GM19455 (cell line): Measurements from ENCODE around the gene ZNF24.
A peak's percentile ranks its signal among the peaks of the same experiment; 100 is the strongest.

Experiments used
- ATAC-seq: cut with Tn5 transposase; IDR thresholded peaks from one replicate; pipeline ENCODE4 v1.9.1; 2021; ENCODE audit not compliant: unreplicated experiment

ZNF24 gene

DNA sequence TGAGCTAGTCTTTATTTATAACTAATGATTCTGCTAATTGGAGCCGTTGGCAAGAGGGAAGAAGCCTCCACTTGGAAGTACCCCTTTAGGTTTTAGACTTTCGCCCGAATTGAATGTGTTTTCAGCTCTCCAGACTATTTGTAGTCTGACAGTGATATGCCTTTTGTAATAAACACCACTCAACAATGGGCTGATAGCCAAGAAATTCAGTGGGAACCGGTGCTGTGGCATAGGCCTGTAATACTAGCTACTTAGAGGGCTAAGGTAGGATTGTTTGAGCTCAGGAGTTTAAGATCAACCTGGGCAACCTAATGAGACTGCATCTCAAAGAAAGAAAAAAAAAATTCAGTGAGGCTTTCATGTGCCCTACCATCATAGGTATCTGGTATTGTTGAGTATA is 40.6 kb downstream of the ZNF24 start:
- no peak for ATAC-seq

- ATAC-seq: no peak
Observed at GRCh38 chr18:35296060-35296459, 48.2 kb downstream of the ZNF24 start.

GRCh38 chr18:35291166-35291565 is 53.1 kb downstream of the ZNF24 start:
- no peak for ATAC-seq

GRCh38 chr18:35290094-35290735 is 54.0 kb downstream of the ZNF24 start, which contains the start of gene ZSCAN30:
TSS of gene ZSCAN30 (minus strand) at chr18:35290229. CDS start at chr18:35264352, 25,877 bp downstream.
- ATAC-seq: peak; percentile 94

DNA sequence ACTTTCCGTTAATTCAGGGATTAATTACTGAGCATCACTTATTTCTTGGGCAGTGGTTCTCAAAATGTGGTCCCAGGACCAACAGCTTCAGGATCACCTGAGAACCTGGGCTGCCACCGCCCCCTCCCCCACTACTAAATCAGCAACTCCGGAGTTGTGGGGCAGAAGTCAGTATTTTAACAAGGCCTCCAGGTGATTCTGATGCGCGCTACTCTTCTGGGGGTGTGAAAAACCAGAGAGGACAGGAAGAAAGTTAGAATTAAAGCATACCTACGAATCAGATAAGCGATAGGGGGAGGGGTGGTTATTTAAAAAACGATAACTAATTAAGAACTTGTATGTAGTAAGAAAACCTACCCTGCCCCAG is 54.5 kb downstream of the ZNF24 start:
- ATAC-seq: peak; percentile 38

- ATAC-seq: peak; percentile 5
Observed at GRCh38 chr18:35289293-35289692, 54.9 kb downstream of the ZNF24 start.

DNA sequence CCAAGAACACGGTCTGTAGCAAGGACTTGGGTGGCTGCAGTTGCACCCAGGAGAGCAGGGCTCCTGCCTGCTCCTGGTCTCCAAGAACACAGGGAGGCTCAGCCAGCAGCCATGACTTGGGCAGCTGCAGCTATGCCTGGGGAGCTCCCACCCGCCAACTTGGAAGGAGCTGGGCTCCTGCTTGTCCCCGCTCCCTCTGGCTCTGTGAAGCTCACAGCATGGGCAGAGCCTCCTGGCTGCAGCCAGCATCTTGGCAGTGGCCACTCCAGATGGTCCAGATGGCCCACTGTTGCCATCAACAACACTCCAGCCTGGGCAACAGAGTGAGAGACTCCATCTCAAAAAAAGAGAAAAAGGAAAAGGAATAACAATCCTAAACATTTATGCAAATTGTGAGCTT is 59.4 kb downstream of the ZNF24 start:
- no peak for ATAC-seq

DNA sequence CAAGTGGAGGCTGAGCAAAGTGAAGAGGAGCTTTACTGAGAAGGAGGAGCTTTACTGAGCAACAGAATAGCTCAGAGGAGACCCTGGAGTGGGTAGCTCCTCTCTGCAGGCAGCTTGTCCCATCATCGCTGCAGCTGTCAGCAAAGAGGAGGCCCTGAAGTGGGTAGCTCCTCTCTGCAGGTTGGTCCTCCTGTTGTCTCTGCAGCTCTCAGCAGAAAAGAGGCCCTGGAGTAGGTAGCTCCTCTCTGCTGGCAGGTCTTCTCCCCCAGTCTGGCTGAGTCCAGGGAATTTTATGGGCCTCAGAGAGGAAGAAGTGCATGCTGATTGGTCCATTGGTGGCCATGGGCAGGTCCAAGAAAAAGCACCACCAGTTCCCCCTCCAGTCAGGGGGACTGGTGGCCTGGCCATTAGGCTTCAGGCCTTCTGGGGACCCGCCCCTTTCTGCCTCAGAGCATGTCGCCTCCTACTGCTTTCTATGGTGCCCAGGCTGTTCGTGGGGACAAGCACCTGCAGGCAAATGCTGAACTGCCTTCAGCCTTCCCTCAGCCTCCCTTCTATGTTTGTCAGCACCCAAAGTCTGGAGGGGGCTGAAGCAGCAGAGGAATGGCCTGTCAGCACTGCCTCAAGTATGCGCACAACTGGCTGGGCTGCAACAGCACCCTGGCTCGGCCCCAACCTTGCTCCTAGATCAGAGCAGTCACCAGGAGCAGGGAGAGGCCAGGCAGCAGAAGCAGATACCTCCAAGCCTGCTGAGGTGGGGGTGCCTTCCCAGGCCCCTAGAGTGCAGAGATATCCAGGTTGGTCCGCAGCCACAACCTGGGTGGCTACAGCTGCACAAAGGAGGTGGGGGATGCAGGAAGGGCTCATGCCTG is 60.1 kb downstream of the ZNF24 start:
- ATAC-seq: no peak

DNA sequence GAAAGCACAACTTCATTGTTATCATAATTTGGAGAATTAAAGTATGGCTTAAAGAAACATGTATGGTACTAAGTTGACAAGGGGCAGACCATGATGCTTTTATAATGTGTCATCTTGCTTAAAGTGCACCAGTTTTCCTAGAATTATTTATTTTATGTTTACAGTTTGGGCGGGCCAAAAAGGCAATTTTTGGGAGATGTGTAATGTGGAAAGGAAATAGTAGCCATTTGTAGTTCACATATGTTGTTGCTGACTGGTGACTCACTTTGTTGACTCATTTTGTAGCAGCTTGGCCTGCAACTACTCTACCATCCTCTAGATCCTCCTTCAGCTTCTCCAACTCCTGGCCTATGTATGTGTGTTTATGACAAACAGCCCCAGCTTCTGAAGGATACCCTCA is 61.9 kb downstream of the ZNF24 start:
- no peak for ATAC-seq
